Omental fat pad (tissue), 4 donors: ENCODE measurements around the gene RC3H2. TPM values are rescaled to one million over a fixed set of nuclear protein-coding genes. Genes with fewer than 3 reads are reported as not detected.
"Not testable (repeated sequence)": the region's sequence is repeated elsewhere in the genome, so short reads cannot be mapped to it uniquely, and the experiment has no call there.

Source experiments
- ATAC-seq: fragments of 150-250 bp; one replicate; pipeline ENCODE4 v1.9.1; 2016; ENCODE audit warnings: mild to moderate bottlenecking, moderate library complexity; ENCODE audit not compliant: low FRiP score
- DNase-seq: peaks from one replicate; pipeline ENCODE4 v3.0.0-alpha.2; 2019; ENCODE audit warnings: low spot score
- CTCF ChIP-seq, 3 donors: fragments of 450-650 bp; IDR thresholded peaks; one replicate each; pipeline ENCODE4 v1.5.1; 2016 to 2017; ENCODE audit warnings: antibody characterized with exemption in 3 of 3, mild to moderate bottlenecking in 3 of 3, moderate library complexity in 2 of 3
- total RNA-seq, 4 donors: library from RNA; depleted of rRNA; stranded (reverse); fragments of >200 nt; gene quantifications; one replicate each; pipeline ENCODE4 v1.1.0, GENCODE V29; 2016

Gene RC3H2
- total RNA-seq, 4 donors from 2014 or later, result 30.5 to 63.5 (median 41.3) TPM

DNA sequence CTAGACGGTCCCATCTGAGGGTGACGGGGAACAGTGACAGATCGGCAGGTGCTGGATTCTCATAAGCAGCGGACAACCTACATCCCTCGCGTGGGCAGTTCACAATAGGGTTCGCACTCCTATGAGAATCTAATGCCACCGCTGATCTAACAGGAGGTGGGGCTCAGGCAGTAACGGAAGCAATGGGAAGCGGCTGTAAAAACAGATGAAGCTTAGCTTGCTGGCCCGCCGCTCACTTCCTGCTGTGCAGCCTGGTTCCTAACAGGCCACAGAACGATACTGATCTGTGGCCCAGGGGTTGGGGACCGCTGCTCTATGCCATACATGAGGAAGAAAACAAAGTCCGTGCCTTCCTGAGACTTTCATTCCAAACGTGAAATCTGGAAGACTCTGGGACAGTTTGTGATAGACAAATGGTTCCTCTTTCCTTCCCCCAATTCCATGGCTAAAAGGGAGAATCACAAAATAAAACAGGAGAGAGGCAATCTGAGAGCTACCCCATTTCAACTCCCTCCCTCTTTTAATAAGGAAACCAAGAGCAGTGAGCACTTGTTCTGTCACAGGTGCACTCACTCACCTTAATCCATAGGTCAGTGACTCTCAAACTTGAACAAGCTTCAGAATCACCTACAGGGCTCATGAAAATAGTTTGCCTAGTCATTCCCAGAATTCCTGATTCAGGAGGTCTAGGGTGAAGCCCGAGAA is 88.8 kb downstream of the RC3H2 start:
- ATAC-seq, result peak; percentile 44
- DNase-seq, result no peak
- TF ChIP-seq CTCF (IDR thresholded peaks at IDR 0.05), result no peak

DNA sequence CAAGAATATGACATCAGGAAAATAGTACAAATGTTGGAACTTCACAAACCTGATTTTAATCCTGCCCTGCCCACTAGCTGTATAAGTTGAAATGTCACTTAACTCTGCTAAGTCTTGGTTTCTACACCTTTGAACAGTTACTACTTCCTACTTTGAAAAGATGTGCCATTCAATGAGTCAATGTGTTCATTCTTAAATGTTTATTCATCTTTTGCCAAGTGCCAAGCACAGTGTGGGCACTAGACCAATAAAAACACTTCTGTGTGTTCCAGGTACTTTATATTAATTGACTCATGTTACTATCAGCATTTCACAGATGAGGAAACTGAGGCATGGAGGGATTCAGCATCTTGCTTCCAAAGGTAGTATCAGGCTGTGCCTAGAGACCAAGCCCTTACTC is 89.6 kb downstream of the RC3H2 start:
- no peak for ATAC-seq
- no peak for DNase-seq
- no peak for TF ChIP-seq CTCF (IDR thresholded peaks at IDR 0.05)

DNA sequence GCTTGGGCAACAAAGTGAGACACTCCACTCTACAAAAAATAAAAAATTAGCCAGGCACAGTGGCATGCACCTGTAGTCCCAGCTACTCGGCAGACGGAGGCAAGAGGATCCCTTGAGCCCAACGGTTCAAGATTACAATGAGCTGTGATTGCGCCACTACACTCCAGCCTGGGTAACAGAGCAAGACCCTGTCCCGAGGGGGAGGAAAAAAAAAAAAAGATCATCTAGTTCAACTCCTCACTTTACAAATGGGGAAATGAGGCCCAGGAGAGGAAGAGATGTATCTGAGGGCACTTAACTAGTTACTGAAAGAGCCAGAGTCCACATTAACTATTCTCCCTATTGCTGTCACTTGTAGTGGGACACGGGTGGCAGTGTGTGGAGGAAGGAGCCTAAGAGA is 90.6 kb downstream of the RC3H2 start:
- no peak for DNase-seq
- ATAC-seq, result no peak
- no peak for TF ChIP-seq CTCF (IDR thresholded peaks at IDR 0.05)

- DNase-seq (no peak), ATAC-seq (no peak)
- TF ChIP-seq CTCF (IDR thresholded peaks at IDR 0.05), result no peak
Observed at GRCh38 chr9:122812736-122813135, 92.4 kb downstream of the RC3H2 start.

GRCh38 chr9:122810306-122810946 is 94.7 kb downstream of the RC3H2 start:
- no peak for DNase-seq
- peak in 1 of 3 donors; percentile 70 for TF ChIP-seq CTCF (IDR thresholded peaks at IDR 0.05)
- no peak for ATAC-seq

DNA sequence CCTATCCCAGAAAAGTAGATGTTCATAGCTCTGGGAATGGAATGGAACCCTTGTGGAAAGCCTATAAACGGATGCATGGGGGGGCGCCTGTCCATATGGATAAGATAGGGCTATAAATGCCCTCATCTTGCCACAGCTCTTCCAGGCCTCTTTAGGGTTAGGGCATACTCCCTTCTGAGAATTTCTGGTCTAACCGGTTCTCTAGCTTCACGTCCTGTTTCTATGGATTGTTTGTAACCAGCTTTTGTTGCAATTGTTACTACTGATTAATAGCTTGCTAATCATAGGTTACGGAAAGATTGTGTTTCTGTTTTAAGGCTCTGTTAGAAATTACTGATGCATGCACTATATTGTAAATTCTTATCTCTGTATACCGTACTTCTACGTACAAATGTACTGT is 95.9 kb downstream of the RC3H2 start:
- not testable (repeated sequence) for ATAC-seq, DNase-seq

- no peak for TF ChIP-seq CTCF (IDR thresholded peaks at IDR 0.05)
- ATAC-seq, result no peak
- no peak for DNase-seq
Observed at GRCh38 chr9:122808141-122808540, 97.0 kb downstream of the RC3H2 start.
